ENCODE results near the gene ZNF662.

ZNF662 gene

GRCh38 chr3:42891042-42891441 is 14.9 kb upstream of the ZNF662 start:
- DNase-seq = no peak

GRCh38 chr3:42892169-42892568 is 13.8 kb upstream of the ZNF662 start:
- DNase-seq = no peak

- no peak for DNase-seq
These were observed 13.1 kb upstream of the ZNF662 start for GRCh38 chr3:42892807-42893206.

DNA sequence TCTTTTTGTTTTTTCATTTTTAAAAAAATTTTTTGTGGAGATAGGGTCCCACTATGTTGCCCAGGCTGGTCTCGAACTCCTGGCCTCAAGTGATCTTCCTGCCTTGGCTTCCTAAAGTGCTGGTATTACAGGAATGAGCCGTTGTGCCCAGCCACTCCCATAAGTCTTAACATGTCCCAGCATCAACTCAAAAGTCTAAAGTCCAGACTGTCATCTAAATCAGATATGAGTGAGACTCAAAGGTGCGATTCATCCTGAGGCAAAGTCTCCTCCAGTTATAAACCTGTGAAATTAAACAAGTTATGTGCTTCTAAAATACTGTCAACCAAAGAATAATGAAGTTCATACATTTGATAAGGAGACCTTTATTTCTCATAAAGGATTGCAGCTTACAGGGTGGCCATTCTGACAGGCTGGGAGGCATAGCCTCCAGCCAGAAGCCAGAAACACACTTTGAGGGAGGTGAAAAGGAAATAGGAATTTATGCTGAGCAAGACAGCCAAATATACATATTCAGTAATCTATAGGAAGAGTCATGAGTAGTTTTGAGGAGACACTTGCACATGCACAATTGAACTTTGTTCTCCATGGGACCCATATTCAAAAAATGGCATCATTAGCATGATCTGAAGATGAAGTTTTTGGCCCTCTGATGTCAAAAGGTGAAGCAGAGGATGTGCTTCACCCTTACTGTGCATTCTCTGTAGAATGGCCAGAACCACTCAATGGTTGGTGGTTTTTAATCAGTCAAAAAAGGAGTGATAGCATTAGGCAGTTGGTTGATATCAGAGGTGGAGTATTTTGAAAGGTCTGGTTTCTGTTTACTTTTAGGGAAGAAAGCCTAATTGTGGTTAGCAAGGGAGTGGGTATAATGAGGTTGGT is 11.0 kb upstream of the ZNF662 start:
- no peak for DNase-seq

- DNase-seq = no peak
These were observed 10.4 kb upstream of the ZNF662 start for GRCh38 chr3:42895580-42895868.

- no peak for DNase-seq
These were observed 6.9 kb upstream of the ZNF662 start for GRCh38 chr3:42898896-42899675.

- no peak for DNase-seq
These were observed 5.5 kb upstream of the ZNF662 start for GRCh38 chr3:42900226-42901072.

DNA sequence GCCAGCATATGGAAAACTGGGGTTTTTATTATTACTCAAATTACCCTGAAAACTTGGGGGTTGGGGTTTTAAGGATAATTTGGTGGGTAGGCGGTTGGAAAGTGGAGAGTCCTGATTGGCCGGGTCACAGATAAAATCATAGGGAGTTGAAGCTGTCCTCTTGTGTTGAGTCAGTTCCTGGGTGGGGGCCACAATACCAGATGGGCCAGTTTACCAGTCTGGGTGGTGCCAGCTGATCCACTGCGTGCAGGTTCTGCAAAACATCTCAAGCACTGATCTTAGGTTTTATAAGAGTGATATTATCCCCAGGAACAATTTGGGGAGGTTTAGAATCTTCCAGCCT is 4.9 kb upstream of the ZNF662 start:
- DNase-seq = peak; percentile 55

DNA sequence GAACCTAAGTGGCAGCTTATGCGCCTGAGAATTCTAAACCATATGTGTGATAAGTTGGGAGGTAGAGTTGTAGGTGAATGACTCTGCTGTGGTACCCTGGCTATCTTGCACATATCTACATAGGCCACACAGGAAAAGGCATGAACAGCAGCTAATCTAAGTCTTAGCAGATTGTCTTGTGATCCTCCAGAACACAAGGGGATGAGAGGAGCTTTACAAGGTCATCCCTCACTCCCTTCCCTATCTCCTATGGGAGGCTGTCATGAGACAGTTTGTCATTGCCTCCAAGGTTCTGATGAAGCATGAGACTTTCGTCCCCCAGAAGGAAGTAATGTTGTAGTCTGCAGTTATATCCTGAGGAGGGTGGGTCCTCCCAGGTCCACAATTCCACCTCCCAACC is 3.7 kb upstream of the ZNF662 start:
- no peak for DNase-seq

DNA sequence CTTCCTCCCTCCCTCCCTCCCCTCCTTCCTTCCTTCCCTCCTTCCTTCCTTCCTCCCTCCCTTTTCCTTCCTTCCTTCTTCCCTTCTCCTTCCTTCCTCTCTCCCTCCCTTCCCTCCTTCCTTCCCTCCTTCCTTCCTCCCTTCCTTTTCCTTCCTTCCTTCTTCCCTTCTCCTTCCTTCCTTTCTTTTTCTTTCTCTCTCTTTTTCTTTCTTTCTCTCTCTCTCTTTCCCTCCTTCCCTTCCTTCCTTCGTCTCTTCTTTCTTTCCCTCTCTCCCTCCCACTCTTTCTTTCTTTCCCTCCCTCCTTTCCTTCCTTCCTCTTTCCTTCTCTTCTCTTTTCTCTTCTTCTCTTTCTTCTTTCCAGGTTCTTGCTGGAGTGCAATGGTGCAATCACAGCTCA is 1.9 kb upstream of the ZNF662 start:
- no peak for DNase-seq

GRCh38 chr3:42905740-42906069 is 237 bp upstream of the ZNF662 start:
- DNase-seq = no peak

- no peak for DNase-seq
These were observed 874 bp downstream of the ZNF662 start for GRCh38 chr3:42906848-42907183.

- no peak for DNase-seq
These were observed 2.7 kb downstream of the ZNF662 start for GRCh38 chr3:42908675-42909074.

GRCh38 chr3:42911551-42911950 is 5.6 kb downstream of the ZNF662 start:
- no peak for DNase-seq

DNA sequence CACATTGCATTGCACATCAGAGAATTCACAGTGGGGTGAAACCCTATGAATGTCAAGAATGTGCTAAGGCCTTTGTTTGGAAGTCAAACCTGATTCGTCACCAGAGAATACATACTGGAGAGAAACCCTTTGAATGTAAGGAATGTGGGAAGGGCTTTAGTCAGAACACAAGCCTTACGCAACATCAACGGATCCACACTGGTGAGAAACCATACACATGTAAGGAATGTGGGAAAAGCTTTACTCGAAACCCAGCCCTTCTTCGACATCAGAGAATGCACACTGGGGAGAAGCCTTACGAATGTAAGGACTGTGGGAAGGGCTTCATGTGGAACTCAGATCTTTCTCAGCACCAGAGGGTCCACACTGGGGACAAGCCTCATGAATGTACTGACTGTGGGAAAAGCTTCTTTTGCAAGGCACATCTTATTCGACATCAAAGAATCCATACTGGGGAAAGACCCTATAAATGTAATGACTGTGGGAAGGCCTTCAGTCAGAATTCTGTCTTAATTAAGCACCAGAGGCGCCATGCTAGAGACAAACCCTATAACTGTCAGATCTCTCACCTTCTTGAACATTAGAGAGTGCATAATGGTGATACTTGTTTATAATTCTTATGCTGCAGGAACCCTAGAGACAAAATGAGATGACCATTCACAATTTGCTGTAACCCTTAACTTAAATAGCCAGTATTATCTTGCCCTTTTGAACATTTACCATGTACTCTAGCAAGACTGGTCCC is 9.0 kb downstream of the ZNF662 start:
- no peak for DNase-seq

- no peak for DNase-seq
These were observed 17.7 kb downstream of the ZNF662 start for GRCh38 chr3:42923606-42924005.

GRCh38 chr3:42926310-42926709 is 20.4 kb downstream of the ZNF662 start:
- no peak for DNase-seq

- DNase-seq = no peak
These were observed 28.2 kb downstream of the ZNF662 start for GRCh38 chr3:42934111-42934510.

- DNase-seq = no peak
These were observed 29.0 kb downstream of the ZNF662 start for GRCh38 chr3:42934910-42935309.

- no peak for DNase-seq
These were observed 29.5 kb downstream of the ZNF662 start for GRCh38 chr3:42935472-42935871.

DNA sequence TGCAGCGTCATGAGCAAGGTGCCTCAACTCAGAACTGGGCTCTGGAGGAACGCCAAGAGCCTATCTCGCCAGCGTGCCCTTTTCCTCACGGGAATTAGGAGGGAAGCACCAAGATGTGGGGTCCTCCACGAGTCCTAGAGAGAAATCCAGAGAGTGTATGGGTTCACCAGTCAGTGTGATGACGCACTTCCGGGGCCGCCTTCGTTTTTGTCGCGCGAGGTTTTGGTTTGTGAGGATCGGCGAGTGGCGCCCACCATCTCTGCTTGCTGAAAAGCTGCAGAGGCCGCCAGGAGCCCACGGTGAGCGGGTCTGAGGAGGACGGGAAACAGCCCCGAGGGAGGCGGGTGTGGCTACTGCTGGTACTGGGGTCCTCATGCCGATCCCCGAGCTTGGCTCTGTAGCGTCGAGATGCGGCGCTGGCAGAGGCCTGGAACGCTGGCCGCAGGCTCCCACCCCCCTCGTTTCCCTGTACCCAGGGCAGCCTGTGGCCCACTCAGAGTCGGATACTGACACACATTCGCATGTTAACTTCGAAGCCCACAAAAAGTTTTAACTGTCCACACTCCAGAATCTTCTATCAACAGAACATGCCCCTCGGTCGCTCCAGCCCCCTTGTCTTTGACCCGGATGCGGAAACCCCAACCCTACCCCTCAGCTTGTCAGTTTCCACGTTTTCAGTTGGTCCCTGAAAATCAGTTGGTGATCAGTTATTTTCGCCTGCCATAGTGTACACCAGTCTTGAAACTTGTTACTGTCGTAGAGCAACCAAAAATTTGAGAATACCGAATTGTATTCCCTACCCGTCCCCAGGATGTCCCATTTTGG is 30.4 kb downstream of the ZNF662 start:
- no peak for DNase-seq

- DNase-seq = no peak
These were observed 31.4 kb downstream of the ZNF662 start for GRCh38 chr3:42937334-42937733.

Measured in activated CD4-positive, alpha-beta T cell treated with anti-CD3 and anti-CD28 coated beads, Interleukin-10, Interleukin-2, amounts not matched to agents 100 ng/mL and 50 ng/mL, durations not matched to agents 16 hours and 8 hours (primary cell).